ENCODE results near the gene STARD8.
"Not testable (repeated sequence)": the region's sequence is repeated elsewhere in the genome, so short reads cannot be mapped to it uniquely, and the experiment has no call there.

The STARD8 gene

GRCh38 chrX:68647156-68647957, at the start of gene STARD8:
TSS of gene STARD8 (plus strand) at chrX:68647666. CDS start at chrX:68647883, 217 bp downstream.
- DNase-seq: no peak

GRCh38 chrX:68598841-68599240, 48.6 kb upstream of the STARD8 start:
- no peak for DNase-seq

DNA sequence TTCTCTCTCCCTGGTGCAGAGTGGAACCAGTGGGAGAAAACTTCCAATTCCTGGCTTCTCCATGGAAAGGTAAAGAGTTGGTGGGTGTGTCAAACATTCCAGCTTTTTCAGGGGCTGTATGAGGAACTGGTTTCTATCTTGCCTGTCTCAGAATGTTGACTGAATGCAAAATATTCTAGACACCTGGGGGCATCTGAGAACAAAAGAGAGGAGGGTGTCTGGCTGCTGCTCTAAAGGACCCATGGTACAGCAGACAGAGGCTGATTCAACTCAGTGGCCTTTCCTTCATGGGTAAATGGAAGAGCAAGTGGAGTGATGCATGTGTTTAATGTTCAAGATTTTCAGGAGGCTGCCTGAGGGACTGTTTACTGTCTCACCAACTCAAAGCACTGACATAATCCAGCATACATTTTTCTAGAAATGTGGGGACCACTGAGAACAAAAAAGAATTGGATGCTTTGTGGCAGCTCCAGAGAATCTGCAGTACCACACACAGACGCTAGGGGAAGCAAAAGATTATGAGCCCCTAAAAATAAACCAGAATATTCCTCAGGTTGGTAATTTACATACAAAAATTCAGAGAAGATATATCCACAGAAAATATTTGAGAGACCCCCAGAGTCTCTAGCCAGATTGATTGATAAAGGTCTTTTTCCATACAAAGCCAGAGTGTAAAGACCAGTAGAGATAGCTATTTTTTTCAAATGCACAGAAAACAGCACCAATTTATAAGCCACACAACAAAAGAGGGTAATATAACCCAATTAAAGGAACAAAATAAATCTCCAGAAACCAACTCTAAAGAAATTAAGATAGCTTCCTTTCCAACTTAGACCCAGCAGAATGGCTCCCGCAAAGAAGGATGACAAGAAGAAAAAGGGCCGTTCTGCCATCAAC, 48.0 kb upstream of the STARD8 start:
- no peak for DNase-seq

DNA sequence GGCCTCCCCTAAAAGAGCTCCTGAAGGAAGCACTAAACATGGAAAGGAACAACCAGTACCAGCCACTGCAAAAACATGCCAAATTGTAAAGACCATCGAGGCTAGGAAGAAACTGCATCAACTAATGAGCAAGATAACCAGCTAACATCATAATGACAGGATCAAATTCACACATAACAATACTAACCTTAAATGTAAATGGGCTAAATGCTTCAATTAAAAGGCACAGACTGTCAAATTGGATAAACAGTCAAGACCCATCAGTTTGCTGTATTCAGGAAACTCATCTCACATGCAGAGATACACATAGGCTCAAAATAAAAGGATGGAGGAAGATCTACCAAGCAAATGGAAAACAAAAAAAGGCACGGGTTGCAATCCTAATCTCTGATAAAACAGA, 43.2 kb upstream of the STARD8 start:
- DNase-seq: not testable (repeated sequence)

- DNase-seq: not testable (repeated sequence)
These were observed 32.7 kb upstream of the STARD8 start for GRCh38 chrX:68614733-68615132.

DNA sequence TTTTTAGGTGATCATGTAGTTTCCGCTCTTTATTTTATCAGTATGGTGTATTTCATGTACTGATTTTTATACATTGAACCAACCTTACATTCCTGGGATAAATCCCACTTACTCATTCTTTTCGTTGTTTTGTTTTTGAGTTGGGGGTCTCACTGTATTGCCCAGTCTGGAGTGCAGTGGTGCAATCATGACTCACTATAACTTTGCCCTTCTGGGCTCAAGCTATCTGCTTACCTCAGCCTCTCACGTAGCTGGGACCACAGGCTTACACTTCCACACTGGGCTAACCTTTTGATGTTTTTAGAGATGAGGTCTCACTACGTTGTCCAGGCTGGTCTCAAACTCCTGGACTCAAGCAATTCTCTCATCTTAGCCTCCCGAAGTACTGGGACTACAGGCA, 19.5 kb upstream of the STARD8 start:
- no peak for DNase-seq

- DNase-seq: not testable (repeated sequence)
These were observed 17.5 kb upstream of the STARD8 start for GRCh38 chrX:68629936-68630335.

DNA sequence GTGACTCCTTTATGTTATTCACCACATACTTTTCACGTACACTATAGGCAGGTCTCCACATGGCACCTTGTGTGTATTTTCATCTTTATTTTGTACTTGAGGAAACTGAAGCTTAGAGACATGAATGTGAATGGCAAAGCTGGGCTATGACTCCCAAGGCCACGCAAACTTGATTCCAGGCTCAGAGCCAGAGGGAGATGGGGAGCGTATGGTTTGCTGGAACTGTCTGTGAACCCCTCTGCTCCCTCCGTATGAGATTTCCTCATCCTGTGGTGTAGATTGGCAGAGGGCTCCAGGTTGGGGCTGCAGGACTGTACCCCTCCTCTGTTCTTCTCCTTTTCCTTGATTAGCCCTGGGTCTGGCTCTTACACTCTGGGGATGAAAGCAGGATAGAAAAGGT, 16.1 kb upstream of the STARD8 start:
- no peak for DNase-seq

DNA sequence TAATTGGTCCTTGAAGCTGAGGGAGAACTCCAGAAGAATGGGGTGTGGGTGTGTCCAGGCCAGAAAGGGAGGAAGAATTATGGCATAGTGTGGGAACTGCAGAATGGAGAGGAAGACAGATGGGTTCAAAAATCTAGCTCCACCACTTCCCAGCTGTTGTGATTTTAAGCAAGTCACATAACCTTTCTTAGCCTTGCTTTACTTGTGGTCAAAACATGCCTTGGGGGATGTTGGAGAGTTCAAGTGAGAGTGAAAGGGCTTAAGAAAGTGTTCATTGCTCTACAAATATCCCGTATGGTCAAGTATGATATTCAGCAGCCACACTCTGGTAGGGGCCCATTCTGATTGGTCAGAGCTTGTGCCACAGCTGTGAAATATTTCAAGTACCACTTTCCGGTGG, 15.0 kb upstream of the STARD8 start:
- DNase-seq: no peak

GRCh38 chrX:68633981-68634380, 13.5 kb upstream of the STARD8 start:
- DNase-seq: no peak

GRCh38 chrX:68634649-68635227, 12.7 kb upstream of the STARD8 start:
- DNase-seq: no peak

DNA sequence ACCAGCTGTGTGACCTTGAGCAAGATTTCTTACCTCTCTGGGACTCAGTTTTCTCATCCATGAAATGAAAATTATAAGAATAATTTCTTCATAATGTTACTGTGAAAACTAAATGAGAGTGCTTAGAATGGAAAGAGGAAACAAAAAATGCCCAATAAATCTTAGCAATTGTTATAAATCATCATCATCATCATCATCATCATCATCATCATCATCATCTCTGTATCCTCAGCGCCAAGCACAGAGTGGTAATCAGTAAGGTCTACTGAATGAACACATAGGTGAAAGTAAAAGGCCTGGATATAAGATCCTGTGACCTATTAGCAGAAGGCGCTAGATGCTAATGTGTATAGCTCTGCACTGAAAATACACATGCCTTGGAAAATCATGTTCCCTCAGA, 6.8 kb upstream of the STARD8 start:
- no peak for DNase-seq

DNA sequence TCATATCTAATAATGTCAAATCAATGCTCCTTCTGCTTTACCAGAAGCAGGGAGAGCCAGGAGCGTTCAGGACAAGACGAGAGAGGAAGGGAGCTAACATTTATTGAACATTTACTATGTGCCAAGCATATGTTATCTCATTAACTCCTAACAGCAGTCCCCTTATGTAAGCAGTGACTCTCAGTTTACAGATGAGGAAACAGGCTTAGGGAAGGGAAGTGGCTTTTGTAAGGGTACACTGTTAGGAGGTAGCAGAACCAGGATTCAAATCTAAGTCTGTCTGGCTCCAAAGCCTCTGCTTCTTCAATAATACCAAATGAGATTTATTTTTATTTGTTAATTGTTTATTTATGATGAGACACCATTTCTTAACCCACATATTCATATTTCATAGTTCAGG, 2.6 kb upstream of the STARD8 start:
- DNase-seq: no peak

DNA sequence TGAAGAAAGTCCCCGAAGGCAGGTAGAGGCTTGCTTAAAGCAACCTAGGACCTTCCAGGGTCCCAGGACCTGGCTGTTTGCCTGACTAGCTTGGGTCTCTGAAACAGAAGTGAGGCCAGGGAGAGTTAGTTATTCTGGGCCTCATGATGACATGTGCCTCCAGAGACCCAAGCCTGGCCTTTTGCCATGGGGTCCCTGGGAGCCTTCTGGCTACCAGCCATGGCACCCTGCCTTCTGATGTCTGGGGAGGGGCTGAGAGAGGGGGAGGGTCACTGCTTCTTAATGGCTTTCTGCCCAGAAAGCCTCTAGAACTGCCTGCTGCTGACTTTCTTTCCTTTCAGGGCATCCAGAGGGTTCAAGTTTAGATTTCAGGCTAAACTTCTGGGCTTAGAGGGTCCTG, 1.0 kb upstream of the STARD8 start:
- no peak for DNase-seq

DNA sequence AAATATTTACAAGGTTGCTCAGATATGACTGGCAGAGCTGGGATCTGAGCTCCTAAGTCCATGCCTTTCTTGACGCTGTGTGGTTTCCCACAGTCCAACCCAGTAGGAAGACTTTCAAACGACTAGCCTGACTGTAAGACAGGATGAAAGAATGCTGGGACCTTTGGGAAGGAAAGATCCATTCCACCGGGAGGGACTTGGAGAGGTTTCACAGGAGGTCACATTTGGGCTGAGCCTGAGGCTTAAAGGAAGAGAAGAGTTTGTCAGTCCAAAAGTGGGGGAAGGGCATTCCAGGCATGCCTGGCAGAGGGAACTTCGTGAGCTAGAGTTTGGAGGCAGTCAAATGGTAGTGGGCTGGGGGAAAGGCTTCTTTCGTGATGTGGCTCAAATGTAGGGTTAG, 1.5 kb downstream of the STARD8 start:
- no peak for DNase-seq

DNA sequence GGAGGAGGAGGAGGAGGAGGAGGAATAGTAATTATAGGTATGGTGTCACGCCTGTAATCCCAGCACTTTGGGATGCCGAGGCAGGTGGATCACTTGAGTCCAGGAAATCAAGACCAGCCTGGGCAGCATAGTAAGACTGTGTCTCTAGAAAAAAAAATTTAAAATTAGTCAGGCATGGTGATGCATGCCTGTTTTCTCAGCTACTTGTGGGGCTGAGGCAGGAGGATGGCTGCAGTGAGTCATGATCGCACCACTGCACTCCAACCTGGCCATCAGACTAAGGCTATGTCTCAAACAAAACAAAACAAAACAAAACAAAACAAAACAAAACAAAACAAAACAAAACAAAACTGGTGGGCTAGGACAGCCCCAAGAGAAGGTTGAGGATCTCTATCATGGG, 3.0 kb downstream of the STARD8 start:
- no peak for DNase-seq

GRCh38 chrX:68651110-68651509, 3.6 kb downstream of the STARD8 start:
- no peak for DNase-seq

GRCh38 chrX:68652326-68653170, 5.1 kb downstream of the STARD8 start:
- no peak for DNase-seq

GRCh38 chrX:68654693-68655092, 7.2 kb downstream of the STARD8 start:
- no peak for DNase-seq

DNA sequence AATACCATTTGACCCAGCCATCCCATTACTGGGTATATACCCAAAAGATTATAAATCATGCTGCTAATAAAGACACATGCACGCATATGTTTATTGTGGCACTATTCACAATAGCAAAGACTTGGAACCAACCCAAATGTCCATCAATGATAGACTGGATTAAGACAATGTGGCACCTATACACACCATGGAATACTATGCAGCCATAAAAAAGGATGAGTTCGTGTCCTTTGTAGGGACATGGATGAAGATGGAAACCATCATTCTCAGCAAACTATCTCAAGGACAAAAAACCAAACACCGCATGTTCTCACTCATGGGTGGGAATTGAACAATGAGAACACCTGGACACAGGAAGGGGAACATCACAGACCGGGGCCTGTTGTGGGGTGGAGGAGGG, 9.0 kb downstream of the STARD8 start:
- not testable (repeated sequence) for DNase-seq

DNA sequence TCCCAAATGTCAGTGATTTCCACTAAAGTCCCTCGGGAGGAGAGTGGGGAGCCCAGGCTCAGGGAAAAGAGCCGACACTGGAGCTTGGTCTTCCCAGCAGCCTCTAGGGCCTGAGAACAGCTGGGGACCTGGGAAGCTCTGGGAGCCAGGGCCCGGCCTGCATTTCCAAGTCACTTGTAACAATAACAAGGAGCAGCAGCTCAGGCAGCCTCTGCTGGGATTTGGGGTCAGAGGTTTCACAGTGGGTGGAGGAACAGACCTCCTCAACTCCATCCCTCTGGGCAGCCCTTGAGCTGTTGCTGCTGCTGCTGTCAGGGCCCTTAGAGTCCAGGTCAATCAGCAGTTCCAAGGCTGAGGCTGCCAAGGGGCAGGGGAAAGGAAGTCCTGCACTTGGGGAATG, 11.1 kb downstream of the STARD8 start:
- no peak for DNase-seq

- no peak for DNase-seq
These were observed 11.9 kb downstream of the STARD8 start for GRCh38 chrX:68659385-68659784.

DNA sequence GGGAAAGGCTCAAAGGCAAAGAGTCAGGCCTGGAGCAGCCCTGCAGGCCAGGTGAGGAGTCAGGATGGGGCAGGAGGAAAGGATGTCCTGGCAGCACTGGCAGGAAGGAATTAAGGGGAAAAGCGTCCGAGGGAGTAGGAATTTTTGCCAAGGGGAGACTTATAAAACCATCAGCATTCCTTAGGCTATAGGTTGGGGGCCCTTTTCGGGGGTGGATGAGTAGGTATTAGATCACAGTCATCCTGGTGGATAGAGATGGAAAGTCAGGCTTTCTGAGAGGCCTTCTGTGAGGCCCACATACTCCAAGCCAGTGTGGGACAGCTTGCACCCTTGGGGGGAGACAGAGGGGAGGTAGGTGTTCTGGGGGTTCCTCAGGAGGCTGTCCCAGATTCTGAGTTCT, 12.3 kb downstream of the STARD8 start:
- DNase-seq: no peak

Measured in NCI-H446 treated with DMSO at 0.1 percent for 48 hours (cell line).